PC-3 (cell line): ENCODE data around the gene SEPTIN12. TPM values are rescaled to one million over a fixed set of nuclear protein-coding genes. Genes with fewer than 3 reads are reported as not detected.

Experiments
- ATAC-seq: fragments of 200-7000 bp; cut with Tn5 transposase; 2 replicates; pipeline ENCODE4 v1.9.1; 2020; ENCODE audit warnings: mild to moderate bottlenecking, moderate library complexity
- BruUV-seq: library from RNA; stranded (reverse); fragments of 400-500 nt; replicated peaks from 2 replicates; lab custom pipeline; 2021; lab: Mats Ljungman, UMichigan
- CTCF ChIA-PET: fragments of 300-600 bp; sonication (Branson Sonifier 250); formaldehyde crosslinking; loops from one replicate; lab custom pipeline; 2022; ENCODE audit warnings: antibody characterized with exemption; lab: Charles Lee
- POLR2A ChIA-PET: fragments of 300-600 bp; sonication (Branson Sonifier 250); formaldehyde crosslinking; loops from one replicate; lab custom pipeline; 2022; ENCODE audit warnings: antibody characterized with exemption; ENCODE audit not compliant: unreplicated experiment; lab: Charles Lee
- DNase-seq: peaks from one replicate; pipeline ENCODE4 v3.0.0-alpha.2; 2015
- H2AFZ ChIP-seq: fragments of 300-600 bp; sonication (generic); 2 replicates; pipeline ENCODE4 v1.6.0; 2016; ENCODE audit warnings: antibody characterized with exemption, low read length
- H3F3A ChIP-seq: fragments of 300-600 bp; sonication (generic); one replicate; pipeline ENCODE4 v1.6.0; 2017; ENCODE audit warnings: antibody characterized with exemption, low read length, control low read depth, mild to moderate bottlenecking; ENCODE audit not compliant: unreplicated experiment
- H3K27ac ChIP-seq: fragments of 300-600 bp; sonication (generic); 2 replicates; pipeline ENCODE4 v1.5.1; 2016; ENCODE audit warnings: mild to moderate bottlenecking, low read length
- H3K27me3 ChIP-seq: fragments of 300-600 bp; sonication (generic); 2 replicates; pipeline ENCODE4 v1.6.1; 2016; ENCODE audit warnings: low read length, mixed read lengths
- H3K36me3 ChIP-seq: fragments of 300-600 bp; sonication (generic); 2 replicates; pipeline ENCODE4 v1.6.1; 2016; ENCODE audit warnings: low read depth, mixed run types, low read length, mixed read lengths
- H3K4me1 ChIP-seq: fragments of 300-600 bp; sonication (generic); 2 replicates; pipeline ENCODE4 v1.5.1; 2016; ENCODE audit warnings: low read length; ENCODE audit not compliant: insufficient read depth
- H3K4me2 ChIP-seq: fragments of 300-600 bp; sonication (generic); 2 replicates; pipeline ENCODE4 v1.6.0; 2016; ENCODE audit warnings: low read length
- H3K4me3 ChIP-seq: fragments of 300-600 bp; sonication (generic); 2 replicates; pipeline ENCODE4 v1.5.1; 2016; ENCODE audit warnings: mild to moderate bottlenecking, low read length, mixed read lengths
- H3K79me2 ChIP-seq: fragments of 300-600 bp; sonication (generic); 2 replicates; pipeline ENCODE4 v1.6.1; 2017; ENCODE audit warnings: low read length, mixed read lengths
- H3K9ac ChIP-seq: fragments of 300-600 bp; sonication (generic); 2 replicates; pipeline ENCODE4 v1.6.0; 2016; ENCODE audit warnings: mild to moderate bottlenecking, low read length
- H3K9me2 ChIP-seq: fragments of 300-600 bp; sonication (generic); replicated peaks from 2 replicates; pipeline ENCODE4 v1.6.1; 2016; ENCODE audit warnings: mixed run types, low read length, mixed read lengths
- H3K9me3 ChIP-seq: fragments of 300-600 bp; sonication (generic); 2 replicates; pipeline ENCODE4 v1.6.1; 2016; ENCODE audit warnings: low read length, mixed read lengths
- H4K20me1 ChIP-seq: fragments of 300-600 bp; sonication (generic); 2 replicates; pipeline ENCODE4 v1.6.1; 2016; ENCODE audit warnings: low read length, mixed read lengths
- CTCF ChIP-seq: fragments of 300-600 bp; sonication (generic); conservative IDR thresholded peaks from 2 replicates; pipeline ENCODE4 v1.5.1; 2017; ENCODE audit warnings: antibody characterized with exemption, low read depth, mild to moderate bottlenecking, low read length
- EZH2 ChIP-seq: fragments of 300-600 bp; sonication (generic); IDR thresholded peaks from one replicate; pipeline ENCODE4 v1.6.1; 2017; ENCODE audit warnings: antibody characterized with exemption, mild to moderate bottlenecking, low read length; ENCODE audit not compliant: unreplicated experiment
- EZH2phosphoT487 ChIP-seq: fragments of 300-600 bp; sonication (generic); IDR thresholded peaks from 2 replicates; pipeline ENCODE4 v1.6.1; 2018; ENCODE audit warnings: mild to moderate bottlenecking, antibody characterized with exemption, low read length, borderline replicate concordance
- intact Hi-C: fragments of 100-400 bp; cut with micrococcal nuclease; formaldehyde crosslinking; loops from 2 replicates; pipeline ENCODE4 v1.9.0; 2023
- total RNA-seq: library from RNA; depleted of rRNA; stranded (reverse); fragments of >200 nt; gene quantifications from 2 replicates; pipeline ENCODE4 v1.2.3, GENCODE V29; 2014

The SEPTIN12 gene
- total RNA-seq, 1 experiment from 2014 or later = not detected

- intact Hi-C loops = no loop called here
- CTCF ChIA-PET = no interaction called here
Observed at GRCh38 chr16:4747906-4748681, 40.1 kb downstream of the SEPTIN12 start.

GRCh38 chr16:4746991-4747574, 41.1 kb downstream of the SEPTIN12 start:
- ChIA-PET CTCF (no interaction called here), POLR2A (no interaction called here)
- no TSS peak for BruUV-seq

More at GRCh38 chr16:4747906-4748681, 40.1 kb downstream of the SEPTIN12 start:
- H3K27me3 ChIP-seq = no peaks in the 10 kb centered on the region
- no peaks in the 10 kb centered on the region for H3K4me1 ChIP-seq
- no peaks in the 10 kb centered on the region for H3K36me3 ChIP-seq
- H4K20me1 ChIP-seq = no peaks in the 10 kb centered on the region
- H3K9ac ChIP-seq = no peak overlapping the region
- BruUV-seq = TSS peak; percentile 9
- H3K4me3 ChIP-seq = no peak overlapping the region
- DNase-seq (no peak), ATAC-seq (no peak)
- POLR2A ChIA-PET = no interaction called here
- no peaks in the 10 kb centered on the region for H3K79me2 ChIP-seq
- H3K4me2 ChIP-seq = no peak overlapping the region
- no peak overlapping the region for H3K27ac ChIP-seq
- H3K9me3 ChIP-seq = no peaks in the 10 kb centered on the region
- no peaks in the 10 kb centered on the region for H3F3A ChIP-seq
- TF ChIP-seq CTCF (no peak), EZH2 (no peak), EZH2phosphoT487 (no peak)
- H3K9me2 ChIP-seq = no peaks in the 10 kb centered on the region
- no peak overlapping the region for H2AFZ ChIP-seq

More at GRCh38 chr16:4746991-4747574, 41.1 kb downstream of the SEPTIN12 start:
- no peaks in the 10 kb centered on the region for H4K20me1 ChIP-seq
- H3K4me1 ChIP-seq = no peaks in the 10 kb centered on the region
- no peaks in the 10 kb centered on the region for H3K79me2 ChIP-seq
- DNase-seq = no peak
- H3K27ac ChIP-seq = no peak overlapping the region
- H3K4me2 ChIP-seq = no peak overlapping the region
- H3K4me3 ChIP-seq = no peak overlapping the region
- H3K36me3 ChIP-seq = no peaks in the 10 kb centered on the region
- TF ChIP-seq EZH2phosphoT487 (no peak), EZH2 (no peak), CTCF (no peak)
- H2AFZ ChIP-seq = no peak overlapping the region
- H3K27me3 ChIP-seq = no peaks in the 10 kb centered on the region
- no peaks in the 10 kb centered on the region for H3F3A ChIP-seq
- no peaks in the 10 kb centered on the region for H3K9me3 ChIP-seq
- H3K9ac ChIP-seq = no peak overlapping the region
- H3K9me2 ChIP-seq = no peaks in the 10 kb centered on the region
- ATAC-seq = no peak
- intact Hi-C loops = no loop called here
